HG03103 (cell line): ENCODE data around the gene PACS2.

Experiments
- ATAC-seq: cut with Tn5 transposase; IDR thresholded peaks from one replicate; pipeline ENCODE4 v1.9.1; 2021; ENCODE audit warnings: low read depth; ENCODE audit not compliant: unreplicated experiment

Gene PACS2

DNA sequence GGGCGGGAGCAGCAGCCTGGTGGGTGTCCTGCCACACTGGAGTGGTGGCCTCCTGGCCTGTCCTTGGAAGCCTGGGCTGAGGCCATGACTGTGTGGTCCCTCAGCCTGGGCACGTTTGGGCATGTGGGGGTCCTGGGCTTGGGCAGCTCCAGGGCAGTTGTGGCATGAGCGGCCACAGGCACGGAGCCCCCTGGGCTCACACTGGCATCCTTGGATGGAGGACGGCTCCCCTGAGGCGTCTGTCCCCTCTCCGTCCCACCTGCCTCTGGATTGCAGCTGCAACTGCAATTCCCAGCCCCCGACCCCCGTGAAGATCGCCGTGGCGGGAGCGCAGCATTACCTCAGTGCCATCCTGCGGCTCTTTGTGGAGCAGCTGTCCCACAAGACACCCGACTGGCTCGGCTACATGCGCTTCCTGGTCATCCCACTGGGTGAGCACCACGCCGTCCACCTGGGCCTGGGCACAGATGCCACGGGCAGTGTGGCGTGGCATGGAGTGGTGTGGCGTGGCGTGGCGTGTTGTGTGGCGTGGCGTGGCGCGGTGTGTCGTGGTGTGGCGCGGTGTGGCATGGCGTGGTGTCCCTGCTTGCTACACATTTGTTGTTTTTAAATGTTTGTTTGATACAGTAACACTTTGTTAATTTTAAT, 68.7 kb downstream of the PACS2 start:
- ATAC-seq, result no peak

DNA sequence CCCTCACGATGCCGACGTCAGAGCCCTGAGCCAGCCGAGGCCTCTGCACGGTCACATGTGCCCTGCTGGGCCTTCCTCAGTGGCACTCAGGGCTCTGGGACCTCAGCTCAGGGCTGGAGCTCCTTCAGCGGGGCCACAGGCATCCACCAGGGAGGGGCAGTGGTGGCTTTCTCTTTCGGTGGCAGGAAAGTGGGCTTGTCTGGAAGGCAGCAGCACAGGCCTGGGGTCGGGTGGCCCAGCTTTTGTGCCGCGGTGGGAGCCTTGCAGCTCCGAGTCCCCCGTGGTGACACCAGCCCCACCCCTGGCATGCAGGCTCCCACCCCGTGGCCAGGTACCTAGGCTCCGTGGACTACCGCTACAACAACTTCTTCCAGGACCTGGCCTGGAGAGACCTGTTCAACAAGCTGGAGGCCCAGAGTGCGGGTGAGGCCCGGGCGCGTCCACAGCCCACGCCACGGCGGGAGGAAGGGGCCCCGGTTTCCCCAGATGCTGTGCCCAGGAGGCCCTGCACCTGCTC, 69.6 kb downstream of the PACS2 start:
- no peak for ATAC-seq

DNA sequence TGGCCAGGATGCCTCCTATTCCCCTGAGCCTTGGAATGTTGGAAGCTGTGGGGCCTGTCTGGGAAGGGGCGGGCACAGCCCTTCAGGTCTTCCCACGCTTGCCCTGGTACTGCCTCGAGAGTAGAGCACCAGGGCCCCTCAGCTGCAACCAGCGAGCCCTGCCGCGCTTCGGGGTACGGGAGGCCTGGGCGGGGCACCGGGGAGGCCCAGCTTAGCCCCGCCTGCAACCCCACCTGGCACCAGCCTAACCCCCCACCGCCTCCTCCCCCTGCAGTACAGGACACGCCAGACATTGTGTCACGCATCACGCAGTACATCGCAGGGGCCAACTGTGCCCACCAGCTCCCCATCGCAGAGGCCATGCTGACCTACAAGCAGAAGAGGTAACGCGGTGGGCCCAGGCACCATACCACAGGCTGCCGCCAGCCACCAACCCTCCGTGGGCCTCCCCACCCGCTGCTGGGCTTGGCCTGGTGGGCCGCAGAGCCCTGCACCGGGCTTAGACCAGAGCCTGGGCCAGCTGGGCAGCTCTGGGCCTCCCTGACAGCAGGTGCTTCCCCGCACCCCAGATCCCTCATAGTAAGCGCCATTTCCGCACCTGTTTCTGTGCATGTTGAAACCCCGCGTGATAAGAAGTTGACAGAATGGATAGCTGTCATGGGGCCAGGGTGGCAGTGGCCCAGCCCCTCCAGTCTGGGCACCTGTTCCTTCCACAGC, 70.2 kb downstream of the PACS2 start:
- no peak for ATAC-seq

DNA sequence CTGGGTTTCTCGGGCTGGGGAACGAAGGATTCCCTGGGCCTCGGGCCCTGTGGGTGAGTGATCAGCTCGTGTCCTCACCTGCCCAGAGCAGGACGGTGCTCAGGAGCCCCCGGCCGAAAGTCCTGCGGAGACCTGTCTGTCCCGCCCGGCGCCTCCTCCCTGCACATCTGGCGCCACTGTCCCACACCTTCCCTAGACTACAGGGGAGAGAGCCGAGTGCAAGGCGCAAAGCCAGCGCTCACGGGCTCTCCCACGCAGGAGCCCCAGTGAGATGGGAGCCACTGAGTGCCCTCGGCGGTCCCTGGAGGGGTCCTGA, 70.7 kb downstream of the PACS2 start:
- ATAC-seq, result no peak

DNA sequence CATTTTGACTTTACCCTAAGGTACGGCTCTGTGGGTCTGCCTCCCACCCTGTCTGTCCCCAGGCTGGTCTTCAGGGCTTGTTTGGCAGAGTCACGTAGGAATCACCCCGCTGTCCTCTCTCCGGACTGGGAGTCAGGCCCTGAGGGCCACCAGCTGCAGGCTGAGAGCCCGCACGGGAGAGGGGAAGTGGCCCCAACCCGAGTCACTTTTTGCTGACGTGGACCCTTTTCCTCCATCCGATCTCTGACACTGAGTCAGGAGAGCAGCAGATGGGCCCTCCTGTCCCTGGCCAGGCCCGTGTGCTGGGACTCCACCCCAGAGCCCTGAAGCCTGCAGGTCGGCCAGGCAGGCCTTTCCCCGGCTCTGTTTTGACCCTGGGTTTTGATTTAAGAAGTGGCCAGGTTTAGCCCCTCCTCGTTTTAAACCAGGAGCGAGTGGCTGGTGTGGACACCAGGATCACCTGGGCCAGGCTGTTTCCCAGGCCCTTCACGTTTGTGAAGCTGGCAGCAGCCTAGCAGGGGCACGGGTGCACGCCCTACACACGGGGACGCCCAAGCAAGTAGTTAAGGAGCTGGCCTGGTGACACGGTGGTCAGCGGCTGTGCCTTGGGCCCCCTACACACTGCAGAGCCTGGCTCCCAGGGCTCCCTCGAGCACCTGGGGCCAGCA, 71.3 kb downstream of the PACS2 start:
- ATAC-seq, result no peak

DNA sequence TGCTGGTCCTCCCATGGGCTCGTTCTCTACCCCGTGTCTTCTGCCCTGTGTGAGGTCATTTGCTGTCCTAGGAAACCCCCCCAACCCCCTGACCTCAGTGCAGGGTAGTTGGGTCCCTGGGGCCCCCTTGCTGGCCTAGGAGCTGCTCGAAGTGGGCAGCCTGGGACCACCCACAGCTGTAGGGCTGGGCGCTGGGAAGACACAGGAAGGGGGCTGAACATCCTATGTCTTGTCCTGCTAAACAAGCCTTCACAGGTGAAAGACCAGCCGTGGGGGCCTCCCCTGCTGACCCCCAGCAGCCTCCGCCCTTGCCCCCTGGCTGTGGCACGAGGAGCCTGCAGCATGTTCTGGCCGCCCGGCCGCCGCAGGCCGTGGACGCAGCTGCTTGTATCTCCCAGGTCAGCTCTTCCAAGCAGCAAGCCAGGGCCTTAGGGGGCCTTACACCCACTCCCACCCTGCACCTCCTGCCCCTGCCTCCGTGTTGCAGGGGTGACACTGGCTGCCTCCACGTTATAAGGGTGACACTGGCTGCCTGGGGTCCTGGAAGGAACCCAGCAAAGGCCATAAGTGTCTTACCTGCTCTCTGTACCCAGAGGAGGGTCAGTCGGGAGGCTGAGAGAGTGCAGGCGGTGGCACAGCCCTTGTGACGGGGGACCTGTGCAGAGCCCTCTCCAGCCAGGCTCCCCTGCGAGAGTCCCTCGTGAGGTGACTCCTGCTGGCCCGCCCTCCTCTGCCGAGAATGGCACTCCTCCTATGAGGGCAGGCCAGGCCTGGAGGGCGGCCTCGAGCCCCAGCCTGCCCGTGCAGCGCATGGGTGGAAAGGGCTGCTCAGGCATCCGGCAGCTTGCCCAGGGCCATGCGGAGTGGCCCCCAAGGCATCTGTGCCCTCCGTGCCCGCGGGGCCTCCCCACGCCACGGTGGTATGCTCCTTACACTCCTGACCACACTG, 72.3 kb downstream of the PACS2 start:
- ATAC-seq, result no peak

DNA sequence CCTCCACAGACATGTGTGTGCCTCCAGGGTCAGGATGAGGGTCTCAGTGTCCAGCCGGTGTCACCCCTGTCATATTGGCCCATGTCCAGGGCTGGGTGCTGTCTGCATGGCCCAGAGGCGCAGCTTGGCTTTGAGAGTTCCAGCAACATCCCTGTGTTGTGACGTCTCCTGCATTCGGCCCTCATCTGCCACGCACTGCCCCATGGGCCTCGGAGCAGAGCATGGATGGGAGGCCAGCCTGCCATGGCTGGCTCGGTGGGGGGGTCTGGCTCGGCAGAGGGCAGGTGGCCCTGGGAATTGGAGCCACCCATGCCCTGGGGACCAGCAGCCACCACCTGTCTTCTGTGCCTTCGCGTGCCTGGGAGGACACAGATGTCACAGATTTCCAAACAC, 73.0 kb downstream of the PACS2 start:
- ATAC-seq, result no peak

DNA sequence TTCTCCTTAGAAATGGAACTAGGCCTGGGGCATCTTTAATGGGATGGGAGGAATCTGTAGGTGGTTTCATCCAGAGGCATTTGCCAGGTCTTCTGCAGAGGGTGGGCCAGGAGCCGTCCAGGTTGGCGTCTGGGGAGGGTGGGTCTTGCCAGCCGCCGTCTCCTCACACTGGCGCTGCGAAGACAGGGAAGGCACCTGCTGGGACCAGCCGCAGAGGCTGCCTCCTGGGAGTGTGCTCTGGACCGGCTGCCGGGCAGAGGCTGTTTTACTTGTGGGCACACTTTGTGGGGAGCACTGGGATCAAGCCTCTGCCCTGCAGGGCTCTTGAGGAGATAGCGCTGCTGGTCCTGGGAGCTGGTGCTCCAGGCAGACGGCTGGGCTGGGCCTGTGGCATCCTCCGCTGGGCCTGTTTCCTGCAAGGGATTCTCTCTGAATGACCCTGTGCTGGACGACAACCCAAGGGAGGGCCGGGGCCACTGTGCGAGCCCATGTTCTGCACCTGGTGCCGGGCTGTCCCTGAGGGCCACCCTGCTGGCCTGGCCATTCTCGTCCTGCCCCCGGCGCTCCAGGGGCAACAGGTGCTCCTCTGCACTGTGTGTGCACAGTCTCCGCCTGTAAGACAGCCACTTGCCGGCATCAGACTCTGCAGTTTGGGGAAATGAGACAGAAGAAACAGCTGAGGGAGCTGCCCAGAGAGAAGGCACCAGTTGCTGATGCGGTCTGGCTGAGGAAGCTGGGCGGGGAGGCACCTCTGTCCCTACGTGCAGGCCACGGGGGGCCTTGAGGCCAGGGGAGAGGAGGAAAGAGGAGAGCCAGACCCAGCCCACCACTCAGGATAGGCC, 73.8 kb downstream of the PACS2 start:
- ATAC-seq, result no peak

DNA sequence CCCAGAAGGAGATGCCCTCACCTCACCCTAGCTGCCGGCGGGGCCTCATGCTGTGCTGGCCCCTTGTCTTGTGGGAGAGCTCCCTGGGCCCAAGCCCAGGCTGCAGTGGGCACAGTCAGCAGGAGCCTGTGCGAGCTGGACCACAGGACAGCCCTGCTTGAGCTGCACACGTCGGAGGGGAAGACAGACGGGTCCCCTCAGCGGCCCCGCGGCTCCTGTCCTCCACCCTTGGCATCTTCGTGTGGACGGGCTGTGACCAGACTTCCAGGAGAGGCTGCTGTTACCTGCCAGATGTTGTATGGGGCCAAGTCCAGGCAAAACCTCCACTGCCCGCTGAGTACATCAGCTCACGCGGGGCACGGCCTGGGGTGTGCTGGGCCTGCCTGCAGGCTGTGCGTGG, 74.4 kb downstream of the PACS2 start:
- ATAC-seq, result no peak

DNA sequence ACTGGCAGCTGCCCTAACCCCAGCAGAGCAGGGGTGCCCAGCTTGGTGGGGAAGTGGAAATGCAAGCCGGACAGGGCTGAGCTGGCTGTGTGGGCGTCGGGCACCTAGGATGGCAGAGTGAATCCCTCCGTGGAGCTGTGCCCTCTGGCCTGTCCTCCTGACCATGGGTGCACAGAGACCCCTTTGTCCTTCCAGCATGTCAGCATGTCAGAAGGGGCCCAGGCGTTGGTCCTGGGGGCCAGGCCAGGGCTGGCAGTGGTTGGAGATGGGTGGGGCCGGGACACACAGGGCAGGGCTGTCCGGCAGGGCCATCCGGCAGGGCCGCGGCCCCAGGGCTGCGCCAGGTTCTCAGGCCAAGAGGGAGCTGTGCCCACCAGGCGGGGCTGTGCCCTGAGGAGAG, 75.0 kb downstream of the PACS2 start:
- ATAC-seq, result no peak

DNA sequence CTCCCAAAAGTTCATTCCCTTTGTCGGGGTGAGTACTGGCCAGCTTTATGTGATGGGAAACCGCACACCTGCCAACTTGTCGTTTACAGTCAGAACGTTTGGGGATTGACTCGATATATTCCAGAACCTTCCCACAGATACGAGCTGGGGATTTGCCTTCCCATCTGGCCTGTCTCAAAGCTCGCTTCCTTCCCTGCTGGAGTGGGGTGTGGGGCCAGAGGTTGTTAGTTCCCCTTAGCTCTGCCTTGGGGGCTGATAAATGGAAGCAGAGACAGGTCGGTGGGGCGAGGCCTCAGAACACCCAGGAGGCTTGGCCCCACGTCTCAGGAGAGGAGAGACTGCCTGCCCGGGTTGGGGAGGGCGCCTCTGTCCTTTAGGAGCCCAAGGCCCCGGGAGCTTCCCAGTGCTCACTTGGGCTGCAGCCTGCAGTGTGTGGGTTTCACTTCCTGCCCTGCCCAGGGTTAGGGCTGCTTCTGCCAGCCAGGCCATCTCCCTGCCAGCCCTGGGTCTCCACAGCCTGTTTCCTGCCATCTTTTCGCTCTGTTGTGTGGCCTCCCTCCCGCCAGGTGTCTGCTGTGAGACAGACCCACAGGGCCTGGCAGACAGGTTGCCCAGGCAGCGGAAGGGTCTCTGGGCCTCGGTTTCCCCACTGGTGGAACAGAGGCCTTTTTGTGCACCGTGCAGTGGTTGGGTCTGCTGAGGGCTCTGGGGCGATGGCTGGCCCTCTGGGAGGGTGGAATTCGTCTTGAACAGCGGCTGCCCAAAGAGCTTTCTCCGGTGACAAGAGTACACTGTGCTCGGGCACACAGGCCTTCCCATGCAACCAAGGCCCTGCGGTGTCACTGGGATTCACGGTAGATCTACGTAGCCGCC, 75.7 kb downstream of the PACS2 start:
- ATAC-seq, result no peak

DNA sequence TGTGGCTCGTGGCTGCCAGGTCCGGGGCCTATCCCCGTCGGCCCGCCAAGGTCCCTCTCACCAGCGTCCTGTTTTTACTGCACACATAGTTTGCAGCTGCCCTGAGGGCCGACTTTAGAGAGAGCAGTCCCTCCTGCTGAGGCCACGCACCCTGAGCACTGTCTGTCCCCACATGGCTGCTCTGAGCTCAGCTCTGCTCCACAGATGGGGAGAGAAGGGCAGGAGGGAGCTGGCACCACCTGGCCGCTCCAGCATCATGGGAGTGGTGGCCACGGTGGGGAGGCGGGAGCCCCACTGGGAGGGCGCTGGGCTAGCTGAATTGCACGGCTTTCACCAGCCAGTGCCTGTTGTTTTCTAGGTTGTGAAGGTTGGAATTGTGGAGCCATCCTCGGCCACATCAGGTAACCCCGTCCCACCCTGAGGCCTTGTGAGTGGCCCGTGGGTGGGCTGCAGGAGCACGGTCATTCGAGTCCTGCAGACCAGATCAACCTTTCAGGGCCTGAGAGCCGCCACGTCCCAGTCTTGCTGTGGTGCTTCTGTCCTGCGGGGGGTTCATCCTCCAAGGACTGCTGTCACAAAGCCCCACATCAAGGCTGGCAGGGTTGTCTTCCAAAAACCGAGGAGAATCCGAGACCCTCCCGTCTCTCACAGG, 76.4 kb downstream of the PACS2 start:
- no peak for ATAC-seq

DNA sequence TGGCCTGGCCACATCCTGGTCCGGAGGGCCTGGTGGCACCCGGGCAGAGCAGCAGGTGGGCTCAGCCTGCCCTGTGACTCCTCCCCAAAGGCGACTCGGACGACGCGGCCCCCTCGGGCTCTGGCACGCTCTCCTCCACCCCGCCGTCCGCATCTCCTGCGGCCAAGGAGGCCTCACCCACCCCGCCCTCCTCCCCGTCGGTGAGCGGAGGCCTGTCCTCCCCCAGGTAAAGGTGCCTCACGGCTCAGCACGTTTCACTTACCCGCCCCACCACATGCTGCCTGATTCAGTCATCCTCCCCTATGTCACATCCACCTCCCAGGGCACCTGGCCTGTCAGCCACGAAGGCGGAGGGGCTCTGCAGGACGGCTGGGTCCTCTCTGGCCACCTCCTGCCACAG, 77.0 kb downstream of the PACS2 start:
- no peak for ATAC-seq

DNA sequence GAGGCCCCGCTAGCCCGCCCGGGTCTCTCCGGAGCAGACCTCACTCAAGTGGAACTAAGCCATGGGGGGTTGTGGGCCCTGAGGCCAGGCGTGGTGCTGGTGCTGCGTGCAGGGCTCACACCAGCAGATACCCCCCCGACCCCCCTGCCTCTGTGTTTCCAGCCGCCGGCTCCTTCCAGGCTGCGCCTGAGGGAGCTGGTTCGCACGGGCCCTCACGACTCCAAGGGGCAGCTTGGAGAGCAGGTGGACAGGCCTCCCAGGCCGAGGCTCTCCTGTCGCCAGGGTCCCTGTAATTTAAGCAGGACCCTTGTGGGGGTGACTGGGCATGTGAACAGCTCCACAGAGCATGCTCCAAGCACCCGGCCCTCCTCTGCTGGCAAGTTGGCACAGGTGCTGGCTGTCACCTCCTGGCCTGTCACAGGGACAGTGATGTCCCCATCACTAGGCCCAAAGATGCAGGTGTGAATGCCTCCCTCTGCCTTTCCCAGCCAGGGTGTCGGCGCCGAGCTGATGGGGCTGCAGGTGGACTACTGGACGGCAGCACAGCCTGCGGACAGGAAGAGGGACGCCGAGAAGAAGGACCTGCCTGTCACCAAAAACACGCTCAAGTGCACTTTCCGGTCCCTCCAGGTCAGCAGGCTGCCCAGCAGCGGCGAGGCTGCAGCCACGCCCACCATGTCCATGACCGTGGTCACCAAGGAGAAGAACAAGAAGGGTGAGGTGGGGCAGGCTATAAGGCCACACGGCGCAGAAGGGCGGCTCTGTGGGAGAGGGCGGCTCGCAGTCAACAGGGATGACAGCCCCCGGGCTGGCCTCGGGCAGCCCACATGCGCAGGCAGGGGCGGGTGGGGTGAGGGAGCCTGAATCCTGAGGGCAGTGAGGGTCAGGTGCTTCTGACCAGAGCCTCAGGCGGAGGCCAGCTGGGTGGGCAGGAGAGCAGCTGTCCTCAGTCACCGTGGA, 77.9 kb downstream of the PACS2 start:
- no peak for ATAC-seq

DNA sequence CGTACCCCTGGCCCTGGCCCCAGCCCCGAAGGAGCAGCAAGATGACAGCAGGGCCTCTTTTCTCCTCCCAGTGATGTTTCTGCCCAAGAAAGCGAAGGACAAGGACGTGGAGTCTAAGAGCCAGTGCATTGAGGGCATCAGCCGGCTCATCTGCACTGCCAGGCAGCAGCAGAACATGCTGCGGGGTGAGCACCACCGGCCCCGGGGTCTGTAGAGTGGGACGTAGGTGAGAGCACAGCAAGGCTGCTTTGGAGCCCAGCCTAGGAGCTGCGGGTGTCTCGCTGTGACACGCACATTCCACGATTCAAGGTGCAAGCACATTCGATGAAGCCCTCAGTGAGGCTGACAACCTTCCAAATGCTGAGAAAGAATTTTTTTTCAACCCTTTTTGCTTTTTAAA, 78.6 kb downstream of the PACS2 start:
- no peak for ATAC-seq

DNA sequence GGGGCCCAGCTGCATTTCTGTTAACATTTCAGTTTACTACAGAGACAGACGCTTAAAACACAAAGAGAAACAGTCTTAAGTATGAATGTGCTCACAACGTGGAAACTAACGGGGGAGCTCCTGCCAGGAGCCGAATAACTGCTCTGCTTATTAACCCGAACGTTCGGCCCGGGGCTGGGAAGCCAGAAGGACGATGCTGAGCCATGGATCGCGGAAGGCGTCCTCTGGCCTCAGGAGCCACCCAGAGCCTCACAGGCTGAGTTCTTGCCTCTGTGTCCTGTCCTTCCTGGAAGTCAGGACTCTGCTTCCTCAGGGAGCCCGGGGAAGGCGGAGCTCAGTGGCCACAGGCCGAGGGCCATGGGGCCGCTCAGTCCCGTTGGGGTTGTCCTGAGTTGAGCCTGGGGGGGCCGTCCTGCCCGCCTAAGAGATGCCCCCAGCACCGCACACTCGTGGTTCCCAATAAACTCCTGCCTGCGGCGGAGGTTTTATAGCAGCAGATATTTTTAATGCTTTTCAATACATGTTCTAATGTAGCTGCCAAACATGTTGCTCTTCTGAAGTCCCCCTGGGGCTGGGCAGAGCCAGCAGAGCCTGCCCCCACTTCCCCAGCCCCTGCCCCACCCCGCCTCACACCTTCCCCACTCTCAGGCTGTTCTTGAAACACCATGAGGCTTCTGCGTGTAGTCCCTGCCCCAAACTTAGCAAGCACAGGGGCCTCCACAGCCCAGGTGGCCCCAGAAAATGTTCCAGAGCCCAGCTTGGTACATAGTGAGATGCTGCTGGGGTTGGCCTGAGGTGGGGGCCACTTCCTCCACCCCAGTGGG, 80.4 kb downstream of the PACS2 start:
- ATAC-seq, result no peak

DNA sequence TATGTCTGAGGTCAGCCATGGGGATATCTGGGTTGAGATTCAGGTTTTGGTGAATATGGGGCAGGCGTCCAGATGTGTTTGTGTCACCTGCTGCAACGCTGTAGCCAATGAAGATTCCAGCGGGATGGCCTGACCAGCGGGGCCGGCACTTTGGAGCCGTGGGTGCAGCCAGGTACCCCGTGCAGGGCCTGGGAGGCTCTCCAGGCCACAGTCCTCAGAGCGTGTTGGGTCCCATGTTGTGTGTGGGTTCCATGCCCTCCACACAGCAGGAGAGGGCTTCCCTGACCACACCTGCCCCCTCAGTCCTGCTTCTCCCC, 80.9 kb downstream of the PACS2 start:
- ATAC-seq, result no peak
